GM12873 (cell line): Measurements from ENCODE around the gene SMG6.

Experiments
- CTCF ChIP-seq: IDR thresholded peaks from 2 replicates; pipeline ENCODE4 v1.5.1; 2012; ENCODE audit warnings: low read depth, mild to moderate bottlenecking, moderate library complexity, low read length, control low read depth; ENCODE audit not compliant: insufficient read depth; ENCODE audit errors: missing control alignments

SMG6 gene

GRCh38 chr17:2198927-2199326 is 104.7 kb downstream of the SMG6 start:
- TF ChIP-seq CTCF, result no peak

GRCh38 chr17:2197271-2197670 is 106.3 kb downstream of the SMG6 start:
- TF ChIP-seq CTCF, result no peak

- TF ChIP-seq CTCF, result no peak
Observed at GRCh38 chr17:2195729-2196128, 107.9 kb downstream of the SMG6 start.

DNA sequence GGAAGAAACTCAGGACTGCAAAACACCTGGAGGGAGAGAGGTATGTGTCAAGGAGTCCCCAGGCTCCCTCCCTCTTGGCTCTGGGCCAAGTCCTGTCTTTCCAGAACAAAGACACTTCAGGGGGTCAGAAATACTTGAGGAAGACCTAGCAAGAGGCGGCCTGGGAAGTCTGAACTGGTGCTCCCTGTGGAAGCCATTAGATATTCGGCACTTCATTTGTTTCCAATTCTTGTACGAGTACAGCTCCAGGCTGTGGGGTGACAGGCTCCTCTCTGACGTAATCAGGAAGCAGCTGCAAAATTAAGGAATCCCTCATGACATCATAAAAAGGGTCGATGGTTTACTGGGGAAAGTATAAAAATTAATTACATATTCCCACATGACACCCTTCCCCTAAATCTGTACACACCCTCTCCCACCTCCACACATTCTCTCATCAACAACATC is 108.7 kb downstream of the SMG6 start:
- no peak for TF ChIP-seq CTCF

DNA sequence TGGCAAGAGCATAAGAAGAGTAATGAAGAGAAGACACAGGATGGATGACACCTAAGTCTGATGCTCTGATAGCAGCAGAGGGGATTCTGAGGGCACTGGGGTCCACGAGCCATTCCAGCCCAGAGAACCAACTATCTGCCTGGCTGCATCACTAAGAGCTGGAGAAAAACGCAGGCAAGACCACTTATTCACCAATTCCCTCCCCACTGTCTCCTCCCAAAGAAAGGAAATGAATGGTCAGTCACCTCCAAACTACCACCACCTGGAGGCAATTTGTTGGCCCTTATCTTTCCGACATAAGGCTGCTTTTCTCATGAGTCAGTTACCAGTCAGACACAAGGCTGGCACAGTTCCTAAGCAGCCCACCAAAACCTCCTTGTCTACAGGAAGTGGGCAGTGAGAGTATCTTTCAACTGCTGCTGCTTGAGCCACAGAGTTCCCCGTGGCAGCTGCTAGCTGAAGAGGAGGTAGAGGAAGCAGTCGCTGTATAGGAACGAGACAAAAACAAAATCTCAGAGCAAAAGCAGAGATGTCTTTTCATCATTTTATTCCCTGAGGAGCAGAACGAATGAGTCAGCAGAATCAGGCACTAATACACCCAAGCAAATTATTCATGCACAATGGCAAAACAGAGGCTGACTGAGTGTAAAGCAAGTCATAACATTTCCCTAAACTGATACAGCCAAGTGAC is 111.1 kb downstream of the SMG6 start:
- no peak for TF ChIP-seq CTCF

DNA sequence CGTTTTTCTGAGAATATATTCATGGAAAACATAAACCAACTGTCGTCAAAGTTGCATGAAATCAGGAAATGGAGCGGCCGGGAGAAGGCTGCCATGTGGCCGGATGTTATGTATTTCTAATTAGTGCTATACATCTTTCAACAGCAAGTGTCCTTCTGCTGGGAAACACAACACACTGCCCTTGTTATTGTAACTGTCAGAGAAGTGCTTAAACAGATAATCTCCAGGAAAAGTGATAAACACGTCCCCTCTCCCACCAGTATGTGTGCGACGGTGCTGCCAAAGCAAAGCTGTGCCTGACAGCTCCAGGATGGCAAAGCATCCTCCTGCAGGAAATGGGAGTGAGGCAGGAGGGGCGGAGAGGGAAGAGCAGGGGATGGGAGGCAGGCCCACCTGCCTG is 111.8 kb downstream of the SMG6 start:
- no peak for TF ChIP-seq CTCF

DNA sequence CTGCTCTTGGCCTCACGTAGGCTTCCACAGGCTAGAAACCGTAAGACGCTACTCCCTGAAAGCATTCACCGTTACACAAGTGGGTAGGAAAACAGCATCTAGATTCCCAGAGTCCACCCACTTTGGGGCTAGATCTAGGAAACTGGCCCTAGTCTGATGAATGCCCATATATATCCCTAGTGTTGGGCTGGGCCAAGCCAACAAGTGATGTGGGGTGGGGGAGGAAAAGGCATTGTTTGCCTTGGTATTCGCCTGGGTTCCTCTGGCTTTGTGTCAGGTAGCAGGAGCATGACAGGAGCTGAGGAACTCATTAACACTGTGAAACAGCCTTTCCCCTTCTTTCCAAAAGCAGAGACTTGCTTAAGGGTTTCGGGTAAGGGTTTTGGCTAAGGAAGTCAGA is 112.4 kb downstream of the SMG6 start:
- no peak for TF ChIP-seq CTCF
